Osteoblast (primary cell): ENCODE data around the gene BCAP31. TPM values are rescaled to one million over a fixed set of nuclear protein-coding genes. Genes with fewer than 3 reads are reported as not detected.

ENCODE experiments used
- DNase-seq: peaks from one replicate; pipeline ENCODE4 v3.0.0; 2011; ENCODE audit warnings: low spot score, mixed read lengths; ENCODE audit not compliant: insufficient read length; ENCODE audit errors: missing footprints
- H2AFZ ChIP-seq: 2 replicates; pipeline ENCODE4 v1.6.0; 2011; ENCODE audit warnings: mild to moderate bottlenecking, low read length
- H3K27ac ChIP-seq: 2 replicates; pipeline ENCODE4 v1.5.1; 2011; ENCODE audit warnings: mild to moderate bottlenecking, low read depth, low read length, moderate library complexity
- H3K27me3 ChIP-seq: 2 replicates; pipeline ENCODE4 v1.6.0; 2012; ENCODE audit warnings: mild to moderate bottlenecking, control low read depth, inconsistent platforms, low read length, moderate library complexity; ENCODE audit not compliant: insufficient read depth
- H3K36me3 ChIP-seq: 2 replicates; pipeline ENCODE4 v1.5.1; 2011; ENCODE audit warnings: mild to moderate bottlenecking, low read length, control low read depth, moderate library complexity; ENCODE audit not compliant: insufficient read depth
- H3K4me1 ChIP-seq: 2 replicates; pipeline ENCODE4 v1.5.1; 2011; ENCODE audit warnings: mild to moderate bottlenecking, low read length, control low read depth, moderate library complexity; ENCODE audit not compliant: insufficient read depth
- H3K4me2 ChIP-seq: 2 replicates; pipeline ENCODE4 v1.6.0; 2011; ENCODE audit warnings: mild to moderate bottlenecking, low read length; ENCODE audit not compliant: insufficient read depth
- H3K4me3 ChIP-seq: fragments of 200-600 bp; sonication (generic); 3 replicates; pipeline ENCODE4 v1.5.1; 2012; ENCODE audit warnings: mild to moderate bottlenecking, low read length, inconsistent platforms; ENCODE audit not compliant: insufficient read depth
- H3K79me2 ChIP-seq: 2 replicates; pipeline ENCODE4 v1.6.0; 2012; ENCODE audit warnings: mild to moderate bottlenecking, low read length, control low read depth, inconsistent platforms; ENCODE audit not compliant: insufficient read depth
- H3K9me3 ChIP-seq: 2 replicates; pipeline ENCODE4 v1.5.1; 2011; ENCODE audit warnings: low read depth, low read length, control low read depth
- H4K20me1 ChIP-seq: 2 replicates; pipeline ENCODE4 v1.6.0; 2012; ENCODE audit warnings: mild to moderate bottlenecking, low read length, control low read depth; ENCODE audit not compliant: insufficient read depth
- total RNA-seq: library from RNA; depleted of rRNA; stranded (reverse); fragments of >200 nt; gene quantifications from 2 replicates; pipeline ENCODE4 v1.2.3, GENCODE V29; 2012
- TF ChIP-seq, protein P1 (sequence below): IDR thresholded peaks from 2 replicates; pipeline ENCODE4 v1.5.1; 2011; ENCODE audit warnings: mild to moderate bottlenecking, low read depth, low read length, moderate library complexity; ENCODE audit errors: extremely low read depth

The BCAP31 gene
- total RNA-seq, 1 donor, result 118 TPM

DNA sequence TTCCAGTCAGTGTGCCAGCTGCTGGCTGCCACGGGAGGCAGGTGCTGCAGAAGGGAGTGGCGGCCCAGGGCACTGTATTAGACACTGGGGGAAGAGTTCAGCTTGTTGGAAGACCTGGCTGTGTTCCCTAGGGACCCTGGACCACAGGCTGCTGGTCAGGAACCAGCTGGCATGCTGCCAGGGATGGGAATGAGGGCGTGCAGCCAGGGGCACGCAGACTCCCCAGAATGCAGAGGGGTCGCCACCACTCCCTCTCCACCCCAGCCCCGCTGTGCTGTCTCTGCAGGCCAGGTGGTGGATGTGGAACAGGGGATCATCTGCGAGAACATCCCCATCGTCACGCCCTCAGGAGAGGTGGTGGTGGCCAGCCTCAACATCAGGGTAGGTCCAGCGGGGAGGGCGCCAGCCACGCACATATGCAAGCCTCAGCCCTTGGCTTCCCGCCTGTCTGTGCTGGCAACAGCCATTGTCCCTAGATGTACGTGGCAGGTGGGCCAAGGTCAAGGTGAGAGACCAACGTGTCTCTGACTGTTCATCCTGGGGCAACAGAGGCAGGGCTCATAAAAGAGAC is 12.8 kb upstream of the BCAP31 start:
- Histone ChIP-seq H3K79me2 (no peaks in the 10 kb centered on the region), H3K36me3 (no peaks in the 10 kb centered on the region), H3K4me1 (no peaks in the 10 kb centered on the region), H4K20me1 (peaks cover 6% of the 10 kb centered on the region), H3K4me3 (no peak overlapping the region), H3K27ac (no peak overlapping the region), H2AFZ (no peak overlapping the region), H3K4me2 (no peak overlapping the region), H3K27me3 (no peaks in the 10 kb centered on the region), H3K9me3 (peaks cover 2% of the 10 kb centered on the region)
- DNase-seq, result peak; percentile 75
- TF ChIP-seq, protein P1, sequence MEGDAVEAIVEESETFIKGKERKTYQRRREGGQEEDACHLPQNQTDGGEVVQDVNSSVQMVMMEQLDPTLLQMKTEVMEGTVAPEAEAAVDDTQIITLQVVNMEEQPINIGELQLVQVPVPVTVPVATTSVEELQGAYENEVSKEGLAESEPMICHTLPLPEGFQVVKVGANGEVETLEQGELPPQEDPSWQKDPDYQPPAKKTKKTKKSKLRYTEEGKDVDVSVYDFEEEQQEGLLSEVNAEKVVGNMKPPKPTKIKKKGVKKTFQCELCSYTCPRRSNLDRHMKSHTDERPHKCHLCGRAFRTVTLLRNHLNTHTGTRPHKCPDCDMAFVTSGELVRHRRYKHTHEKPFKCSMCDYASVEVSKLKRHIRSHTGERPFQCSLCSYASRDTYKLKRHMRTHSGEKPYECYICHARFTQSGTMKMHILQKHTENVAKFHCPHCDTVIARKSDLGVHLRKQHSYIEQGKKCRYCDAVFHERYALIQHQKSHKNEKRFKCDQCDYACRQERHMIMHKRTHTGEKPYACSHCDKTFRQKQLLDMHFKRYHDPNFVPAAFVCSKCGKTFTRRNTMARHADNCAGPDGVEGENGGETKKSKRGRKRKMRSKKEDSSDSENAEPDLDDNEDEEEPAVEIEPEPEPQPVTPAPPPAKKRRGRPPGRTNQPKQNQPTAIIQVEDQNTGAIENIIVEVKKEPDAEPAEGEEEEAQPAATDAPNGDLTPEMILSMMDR, result no peak

- Histone ChIP-seq H3K4me3 (no peak overlapping the region), H2AFZ (no peak overlapping the region), H3K9me3 (peaks cover 3% of the 10 kb centered on the region), H3K4me2 (no peak overlapping the region), H3K4me1 (no peaks in the 10 kb centered on the region), H4K20me1 (peaks cover 6% of the 10 kb centered on the region), H3K27me3 (no peaks in the 10 kb centered on the region), H3K79me2 (no peaks in the 10 kb centered on the region), H3K27ac (no peak overlapping the region), H3K36me3 (no peaks in the 10 kb centered on the region)
- peak; percentile 69 for DNase-seq
- TF ChIP-seq, protein P1, result no peak
These were observed 12.1 kb upstream of the BCAP31 start for GRCh38 chrX:153736071-153736820.

DNA sequence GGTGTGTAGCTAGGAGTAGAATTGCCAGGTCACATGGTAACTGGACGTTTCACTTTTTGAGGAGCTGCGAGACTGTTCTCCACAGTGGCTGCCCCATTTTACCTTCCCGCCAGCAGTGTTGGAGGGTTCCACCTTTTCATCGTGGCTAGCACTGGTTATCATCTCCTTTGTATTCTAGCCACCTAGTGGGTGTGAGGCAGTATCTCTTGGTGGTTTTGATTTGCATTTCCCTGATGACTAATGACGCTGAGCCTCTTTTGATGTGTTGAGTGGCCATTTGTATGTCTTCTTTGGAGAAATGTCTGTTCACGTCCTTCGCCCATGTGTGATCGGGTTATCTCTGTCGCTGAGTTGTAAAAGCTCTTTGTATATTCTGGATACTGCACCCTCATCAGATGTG is 11.1 kb upstream of the BCAP31 start:
- Histone ChIP-seq H3K27ac (no peak overlapping the region), H3K4me3 (no peak overlapping the region), H3K4me2 (no peak overlapping the region), H2AFZ (no peak overlapping the region), H3K36me3 (no peaks in the 10 kb centered on the region), H4K20me1 (peaks cover 6% of the 10 kb centered on the region), H3K27me3 (no peaks in the 10 kb centered on the region), H3K4me1 (no peaks in the 10 kb centered on the region), H3K79me2 (no peaks in the 10 kb centered on the region), H3K9me3 (peaks cover 3% of the 10 kb centered on the region)
- TF ChIP-seq, protein P1, result no peak
- DNase-seq, result no peak

GRCh38 chrX:153734871-153735270 is 10.7 kb upstream of the BCAP31 start:
- H2AFZ ChIP-seq, result no peak overlapping the region
- TF ChIP-seq, protein P1, result no peak
- no peaks in the 10 kb centered on the region for H3K27me3 ChIP-seq
- peaks cover 6% of the 10 kb centered on the region for H4K20me1 ChIP-seq
- no peaks in the 10 kb centered on the region for H3K4me1 ChIP-seq
- no peaks in the 10 kb centered on the region for H3K36me3 ChIP-seq
- no peak overlapping the region for H3K4me2 ChIP-seq
- no peak for DNase-seq
- H3K4me3 ChIP-seq, result no peak overlapping the region
- H3K79me2 ChIP-seq, result no peaks in the 10 kb centered on the region
- H3K9me3 ChIP-seq, result peaks cover 3% of the 10 kb centered on the region
- H3K27ac ChIP-seq, result no peak overlapping the region
